ENCODE measurements around the gene SCN1B. TPM values are rescaled to one million over a fixed set of nuclear protein-coding genes. Genes with fewer than 3 reads are reported as not detected.
"Not testable (repeated sequence)": the region's sequence is repeated elsewhere in the genome, so short reads cannot be mapped to it uniquely, and the experiment has no call there.

Gene SCN1B
- total RNA-seq, 4 donors from 2014 or later: 12.8 to 26.7 (median 13.4) TPM

DNA sequence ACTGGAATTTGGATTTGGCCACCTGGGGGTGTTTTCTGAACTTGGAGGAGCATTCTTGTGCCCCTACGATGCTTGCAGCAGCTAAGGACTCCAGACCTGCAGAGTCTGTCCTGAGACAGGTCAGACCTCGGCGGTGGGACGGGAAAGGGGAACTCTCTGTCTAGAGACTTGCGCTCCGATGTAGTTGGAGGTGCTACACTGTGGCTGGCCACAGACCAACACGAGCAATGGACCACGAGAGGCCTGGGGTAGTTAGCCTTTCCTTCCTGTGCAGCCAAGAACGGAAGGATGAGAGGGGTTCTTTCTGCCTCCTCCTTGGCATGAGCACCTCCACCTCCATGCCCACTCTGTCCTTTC lies 36.0 kb upstream of the SCN1B start:
- no peaks in the 10 kb centered on the region for H3K36me3 ChIP-seq
- H3K9me3 ChIP-seq: no peaks in the 10 kb centered on the region
- peak overlapping the region in 2 of 4 donors; percentile 40 to 100 for H3K27ac ChIP-seq
- no peaks in the 10 kb centered on the region for H3K27me3 ChIP-seq
- WGBS, 2 donors: 80 to 82% methylated on average over 9 of the region's 9 CpGs
- DNase-seq (ENCODE audit: low spot score in 2 of 2): no peak
- H3K4me1 ChIP-seq: peaks cover 0 to 52% (median 20%) of the 10 kb centered on the region in 4 donors
- TF ChIP-seq, protein P1, sequence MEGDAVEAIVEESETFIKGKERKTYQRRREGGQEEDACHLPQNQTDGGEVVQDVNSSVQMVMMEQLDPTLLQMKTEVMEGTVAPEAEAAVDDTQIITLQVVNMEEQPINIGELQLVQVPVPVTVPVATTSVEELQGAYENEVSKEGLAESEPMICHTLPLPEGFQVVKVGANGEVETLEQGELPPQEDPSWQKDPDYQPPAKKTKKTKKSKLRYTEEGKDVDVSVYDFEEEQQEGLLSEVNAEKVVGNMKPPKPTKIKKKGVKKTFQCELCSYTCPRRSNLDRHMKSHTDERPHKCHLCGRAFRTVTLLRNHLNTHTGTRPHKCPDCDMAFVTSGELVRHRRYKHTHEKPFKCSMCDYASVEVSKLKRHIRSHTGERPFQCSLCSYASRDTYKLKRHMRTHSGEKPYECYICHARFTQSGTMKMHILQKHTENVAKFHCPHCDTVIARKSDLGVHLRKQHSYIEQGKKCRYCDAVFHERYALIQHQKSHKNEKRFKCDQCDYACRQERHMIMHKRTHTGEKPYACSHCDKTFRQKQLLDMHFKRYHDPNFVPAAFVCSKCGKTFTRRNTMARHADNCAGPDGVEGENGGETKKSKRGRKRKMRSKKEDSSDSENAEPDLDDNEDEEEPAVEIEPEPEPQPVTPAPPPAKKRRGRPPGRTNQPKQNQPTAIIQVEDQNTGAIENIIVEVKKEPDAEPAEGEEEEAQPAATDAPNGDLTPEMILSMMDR (IDR thresholded peaks at IDR 0.05): no peak
- TF ChIP-seq POLR2A (IDR thresholded peaks at IDR 0.05): no peak
- TF ChIP-seq EP300 (IDR thresholded peaks at IDR 0.05): no peak
- no peak overlapping the region for H3K4me3 ChIP-seq

- H3K9me3 ChIP-seq: no peaks in the 10 kb centered on the region
- H3K4me3 ChIP-seq: no peak overlapping the region
- no peaks in the 10 kb centered on the region for H3K36me3 ChIP-seq
- 79 to 86% methylated on average over 12 to 17 of the region's 17 CpGs for WGBS, 2 donors
- no peak for DNase-seq (ENCODE audit: low spot score in 2 of 2)
- no peaks in the 10 kb centered on the region for H3K27me3 ChIP-seq
- H3K4me1 ChIP-seq: peaks cover 0 to 58% (median 22%) of the 10 kb centered on the region in 4 donors
- TF ChIP-seq POLR2A (IDR thresholded peaks at IDR 0.05): no peak
- TF ChIP-seq EP300 (IDR thresholded peaks at IDR 0.05): no peak
- TF ChIP-seq, protein P1 (IDR thresholded peaks at IDR 0.05): no peak
- peak overlapping the region in 2 of 4 donors; percentile 40 to 100 for H3K27ac ChIP-seq
Observed at GRCh38 chr19:34994643-34995541, 35.4 kb upstream of the SCN1B start.

GRCh38 chr19:34995551-34995950 lies 34.7 kb upstream of the SCN1B start:
- Histone ChIP-seq H3K4me1 (peaks cover 0 to 58% (median 22%) of the 10 kb centered on the region in 4 donors), H3K36me3 (no peaks in the 10 kb centered on the region), H3K27ac (peak overlapping the region in 1 of 4 donors; percentile 100), H3K9me3 (no peaks in the 10 kb centered on the region), H3K4me3 (no peak overlapping the region), H3K27me3 (no peaks in the 10 kb centered on the region)
- DNase-seq (ENCODE audit: low spot score in 2 of 2): no peak
- 94 to 95% methylated on average over 8 of the region's 8 CpGs for WGBS, 2 donors
- TF ChIP-seq EP300 (IDR thresholded peaks at IDR 0.05) (no peak), POLR2A (IDR thresholded peaks at IDR 0.05) (no peak)
- TF ChIP-seq, protein P1 (IDR thresholded peaks at IDR 0.05): no peak

DNA sequence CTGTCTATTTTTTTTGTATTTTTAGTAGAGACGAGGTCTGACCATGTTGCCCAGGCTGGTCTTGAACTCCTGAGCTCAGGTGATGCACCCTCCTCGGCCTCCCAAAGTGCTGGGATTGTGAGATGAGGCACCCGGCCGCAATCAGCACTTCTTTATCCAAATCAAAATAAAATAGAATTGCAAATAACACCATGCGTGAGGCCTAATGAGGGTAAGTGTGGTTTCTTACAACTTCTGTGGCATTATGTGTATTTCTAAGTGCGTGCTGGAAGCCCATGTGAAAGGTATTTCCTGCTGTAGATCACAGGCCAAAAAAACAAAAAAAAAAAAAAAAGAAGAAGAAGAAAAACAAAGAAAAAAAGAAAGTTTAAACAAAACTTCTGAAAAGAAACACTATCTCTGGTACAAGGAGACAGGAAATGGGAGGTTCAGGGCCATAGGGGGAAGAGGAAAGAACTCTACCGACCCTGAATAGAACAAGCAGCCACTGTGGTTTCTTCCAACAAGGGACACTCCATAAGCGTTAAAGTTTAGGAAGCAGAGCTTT lies 33.1 kb upstream of the SCN1B start:
- Histone ChIP-seq H3K36me3 (peaks cover 0 to 2% (median 0%) of the 10 kb centered on the region in 3 donors), H3K4me3 (no peak overlapping the region), H3K9me3 (no peaks in the 10 kb centered on the region), H3K4me1 (peaks cover 0 to 71% (median 24%) of the 10 kb centered on the region in 4 donors), H3K27me3 (no peaks in the 10 kb centered on the region), H3K27ac (peak overlapping the region in 3 of 4 donors; percentile 69 to 100 (median 74))
- WGBS, 2 donors: 48 to 56% methylated on average over 8 of the region's 8 CpGs
- DNase-seq (ENCODE audit: low spot score in 2 of 2): no peak
- TF ChIP-seq EP300 (IDR thresholded peaks at IDR 0.05) (no peak), POLR2A (IDR thresholded peaks at IDR 0.05) (no peak)
- TF ChIP-seq, protein P1 (IDR thresholded peaks at IDR 0.05): no peak

DNA sequence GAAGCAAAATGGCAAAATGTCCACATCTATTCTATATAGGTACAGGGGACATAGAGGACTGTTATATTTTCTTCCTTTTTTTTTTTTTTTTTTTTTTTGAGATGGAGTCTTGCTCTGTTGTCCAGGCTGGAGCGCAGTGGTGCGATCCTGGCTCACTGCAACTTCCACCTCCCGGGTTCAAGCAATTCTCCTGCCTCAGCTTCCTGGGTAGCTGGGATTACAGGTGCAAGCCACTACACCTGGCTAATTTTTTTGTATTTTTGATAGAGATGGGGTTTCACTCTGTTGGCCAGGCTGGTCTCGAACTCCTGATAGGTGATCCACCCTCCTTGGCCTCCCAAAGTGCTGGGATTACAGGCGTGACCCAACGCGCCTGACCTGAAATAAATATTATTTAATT lies 32.0 kb upstream of the SCN1B start:
- peak overlapping the region in 3 of 4 donors; percentile 98 to 100 (median 99) for H3K27ac ChIP-seq
- peaks cover 0 to 82% (median 26%) of the 10 kb centered on the region in 4 donors for H3K4me1 ChIP-seq
- not testable (repeated sequence) for H3K27me3 ChIP-seq

More for the DNA sequence above, 32.0 kb upstream of the SCN1B start:
- not testable (repeated sequence) for H3K36me3 ChIP-seq; DNase-seq (ENCODE audit: low spot score in 2 of 2); H3K9me3 ChIP-seq; H3K4me3 ChIP-seq
- 92 to 95% methylated on average over 7 of the region's 7 CpGs for WGBS, 2 donors

Measured in tibial nerve (tissue), 4 donors.